Stimulated activated naive CD8-positive, alpha-beta T cell treated with anti-CD3 and anti-CD28 coated beads, Interleukin-15, Interleukin-2, amounts not matched to agents 100 ng/mL and 50 ng/mL, for 24 hours (primary cell): ENCODE results near the gene KDM4B.
"Not testable (repeated sequence)": the region's sequence is repeated elsewhere in the genome, so short reads cannot be mapped to it uniquely, and the experiment has no call there.

Experiments
- H3K27ac Mint-ChIP-seq: one replicate; pipeline ENCODE4 v1.8.0; 2021; ENCODE audit warnings: mild to moderate bottlenecking, mixed read lengths
- H3K27me3 Mint-ChIP-seq: one replicate; pipeline ENCODE4 v1.8.0; 2021; ENCODE audit warnings: mixed read lengths
- H3K36me3 Mint-ChIP-seq: one replicate; pipeline ENCODE4 v1.8.0; 2021; ENCODE audit warnings: low read depth, mixed read lengths
- H3K4me1 Mint-ChIP-seq: one replicate; pipeline ENCODE4 v1.8.0; 2021; ENCODE audit warnings: low read depth, mixed read lengths
- H3K4me3 Mint-ChIP-seq: one replicate; pipeline ENCODE4 v1.8.0; 2021; ENCODE audit warnings: mild to moderate bottlenecking, mixed read lengths
- H3K9me3 Mint-ChIP-seq: one replicate; pipeline ENCODE4 v1.8.0; 2021; ENCODE audit warnings: mixed read lengths

Gene KDM4B

DNA sequence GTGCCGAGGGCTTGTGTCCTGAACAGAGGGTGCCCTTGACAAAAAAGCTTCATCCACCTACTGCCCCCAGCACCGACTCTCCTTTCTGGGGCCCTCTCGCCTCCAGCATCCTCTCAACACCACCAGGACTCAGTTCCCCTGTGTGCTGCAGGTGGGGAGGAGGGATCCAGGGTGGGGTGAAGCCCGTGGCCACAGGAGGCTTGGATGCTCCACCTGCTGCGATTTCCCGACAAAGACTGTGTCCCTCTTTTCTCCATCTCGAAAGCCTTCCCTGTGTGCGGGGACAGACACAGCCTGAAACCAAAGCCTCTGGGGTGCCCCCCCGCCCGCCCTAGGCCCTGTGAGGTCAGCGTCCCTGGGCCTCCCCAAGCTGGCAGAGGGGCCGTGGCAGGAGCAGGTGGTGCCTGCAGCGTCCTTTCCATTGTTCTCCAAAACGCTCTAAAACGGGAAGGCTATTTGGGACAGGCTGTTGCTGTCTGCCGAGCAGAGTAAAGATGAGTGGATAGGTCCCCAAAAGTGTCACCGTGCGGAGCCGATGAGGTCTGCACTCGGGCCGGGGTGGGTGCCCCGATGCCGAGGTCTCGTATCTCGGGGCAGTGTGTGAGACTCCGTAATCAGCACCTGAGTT, 186.0 kb downstream of the KDM4B start:
- no peaks in the 10 kb centered on the region for H3K4me1 Mint-ChIP-seq
- H3K27me3 Mint-ChIP-seq: no peaks in the 10 kb centered on the region
- H3K36me3 Mint-ChIP-seq: no peaks in the 10 kb centered on the region
- no peaks in the 10 kb centered on the region for H3K9me3 Mint-ChIP-seq
- no peak overlapping the region for H3K27ac Mint-ChIP-seq
- no peak overlapping the region for H3K4me3 Mint-ChIP-seq

DNA sequence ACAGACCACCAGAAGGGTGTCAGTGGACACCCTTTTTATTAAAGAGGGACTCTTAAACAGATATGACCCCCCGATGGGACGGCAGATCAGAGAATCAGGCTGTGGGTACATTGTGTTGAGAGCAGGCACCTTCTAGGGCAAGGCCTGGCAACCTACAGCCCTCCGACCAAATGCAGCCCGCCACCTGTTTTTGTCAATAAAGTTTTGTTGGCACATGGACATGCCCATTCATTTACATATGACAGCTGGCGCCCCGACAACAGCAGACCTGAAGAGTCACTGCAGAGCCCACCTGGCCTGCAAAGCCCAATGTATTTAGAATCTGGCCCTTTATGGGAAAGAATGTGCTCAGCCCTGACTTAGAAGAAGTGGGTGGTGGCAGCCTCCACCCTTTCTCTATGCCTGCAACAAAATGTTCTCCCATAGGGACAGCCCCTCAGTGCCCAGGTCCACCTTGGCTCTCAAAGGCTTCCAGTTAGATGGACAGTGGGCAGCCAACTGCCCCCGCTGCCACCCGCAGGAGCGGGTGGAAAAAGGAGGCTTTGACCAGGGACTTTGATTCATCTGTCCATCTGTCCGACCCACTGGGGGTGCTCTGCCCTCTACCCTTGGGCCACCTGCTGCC, 186.8 kb downstream of the KDM4B start:
- Mint-ChIP-seq H3K4me3 (no peak overlapping the region), H3K27me3 (no peaks in the 10 kb centered on the region), H3K36me3 (no peaks in the 10 kb centered on the region), H3K9me3 (no peaks in the 10 kb centered on the region), H3K27ac (no peak overlapping the region), H3K4me1 (peaks cover 5% of the 10 kb centered on the region)

- H3K27me3 Mint-ChIP-seq: no peaks in the 10 kb centered on the region
- H3K27ac Mint-ChIP-seq: no peak overlapping the region
- peaks cover 5% of the 10 kb centered on the region for H3K4me1 Mint-ChIP-seq
Measured at GRCh38 chr19:5156231-5156986, 187.5 kb downstream of the KDM4B start.

GRCh38 chr19:5157186-5157585, 188.3 kb downstream of the KDM4B start:
- Mint-ChIP-seq H3K4me3 (no peak overlapping the region), H3K9me3 (no peaks in the 10 kb centered on the region), H3K36me3 (no peaks in the 10 kb centered on the region), H3K27me3 (no peaks in the 10 kb centered on the region), H3K27ac (no peak overlapping the region), H3K4me1 (peaks cover 5% of the 10 kb centered on the region)

More at GRCh38 chr19:5156231-5156986, 187.5 kb downstream of the KDM4B start:
- H3K36me3 Mint-ChIP-seq: no peaks in the 10 kb centered on the region
- H3K9me3 Mint-ChIP-seq: no peaks in the 10 kb centered on the region
- H3K4me3 Mint-ChIP-seq: no peak overlapping the region

- not testable (repeated sequence) for H3K4me3 Mint-ChIP-seq, H3K4me1 Mint-ChIP-seq, H3K36me3 Mint-ChIP-seq, H3K27me3 Mint-ChIP-seq, H3K9me3 Mint-ChIP-seq, H3K27ac Mint-ChIP-seq
Measured at GRCh38 chr19:5158549-5159134, 189.7 kb downstream of the KDM4B start.

DNA sequence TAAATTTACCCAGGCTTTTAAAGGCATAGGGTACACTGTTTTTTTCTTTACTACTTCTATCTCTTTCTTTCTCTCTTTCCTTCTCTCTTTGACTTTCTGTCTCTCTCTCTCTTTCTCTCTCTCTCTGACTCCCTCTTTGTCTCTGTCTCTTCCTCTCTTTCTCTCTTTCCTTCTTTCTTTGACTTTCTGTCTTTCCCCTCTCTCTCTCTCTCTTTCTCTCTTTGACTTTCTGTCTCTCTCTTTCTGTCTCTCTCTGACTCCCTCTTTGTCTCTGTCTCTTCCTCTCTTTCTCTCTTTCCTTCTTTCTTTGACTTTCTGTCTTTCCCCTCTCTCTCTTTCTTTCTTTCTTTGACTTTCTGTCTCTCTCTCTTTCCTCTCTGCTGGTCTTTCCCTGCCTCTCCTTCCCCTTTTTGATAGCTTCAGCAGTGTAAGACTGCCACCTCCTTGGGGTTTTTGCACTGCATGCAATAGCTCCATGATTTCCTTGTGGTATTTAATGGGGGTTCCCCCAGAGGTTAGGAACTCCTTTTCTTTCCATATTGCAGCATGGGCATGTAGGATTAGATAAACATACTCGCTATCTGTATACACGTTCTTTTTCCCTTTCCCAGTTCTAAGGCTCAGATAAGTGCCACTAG, 191.4 kb downstream of the KDM4B start:
- H3K4me1 Mint-ChIP-seq, H3K27me3 Mint-ChIP-seq, H3K27ac Mint-ChIP-seq, H3K36me3 Mint-ChIP-seq, H3K4me3 Mint-ChIP-seq, H3K9me3 Mint-ChIP-seq: not testable (repeated sequence)

- H3K27me3 Mint-ChIP-seq, H3K27ac Mint-ChIP-seq, H3K9me3 Mint-ChIP-seq, H3K4me1 Mint-ChIP-seq, H3K4me3 Mint-ChIP-seq, H3K36me3 Mint-ChIP-seq: not testable (repeated sequence)
Measured at GRCh38 chr19:5164845-5165696, 196.2 kb downstream of the KDM4B start.

DNA sequence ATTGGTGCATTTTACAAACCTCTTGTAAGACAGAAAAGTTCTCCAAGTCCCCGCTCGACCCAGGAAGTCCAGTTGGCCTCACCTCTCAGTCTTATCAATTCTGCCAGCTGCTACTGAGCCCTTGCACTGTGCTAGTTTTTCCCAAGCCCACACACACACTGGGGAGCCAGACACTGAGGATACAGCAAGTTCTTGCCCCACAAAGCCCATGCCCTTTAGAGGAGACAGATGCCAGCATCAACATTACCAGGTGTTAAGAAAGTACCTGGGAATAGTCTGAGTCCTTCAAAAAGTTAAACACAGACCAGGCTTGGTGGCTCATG, 196.7 kb downstream of the KDM4B start:
- Mint-ChIP-seq H3K27me3 (peaks cover 9% of the 10 kb centered on the region), H3K4me1 (no peaks in the 10 kb centered on the region), H3K36me3 (no peaks in the 10 kb centered on the region), H3K9me3 (no peaks in the 10 kb centered on the region), H3K27ac (no peak overlapping the region), H3K4me3 (no peak overlapping the region)

DNA sequence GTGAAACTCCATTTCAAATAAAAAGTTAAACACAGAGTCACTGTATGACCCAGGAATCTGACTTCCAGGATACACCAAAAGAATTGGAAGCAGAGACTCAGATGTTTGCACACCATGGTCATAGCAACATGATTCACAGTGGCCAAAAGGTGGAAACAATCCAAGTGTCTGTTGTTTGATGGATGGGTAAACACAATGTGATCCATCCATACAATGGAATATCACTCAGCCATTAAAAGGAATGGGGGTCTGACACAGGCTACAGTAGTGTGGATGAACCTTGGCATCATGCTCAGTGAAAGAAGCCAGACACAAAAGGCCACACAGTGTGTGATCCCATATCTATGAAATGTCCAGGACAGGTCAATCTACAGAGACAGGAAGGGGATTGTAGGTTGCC, 197.3 kb downstream of the KDM4B start:
- Mint-ChIP-seq H3K4me3 (no peak overlapping the region), H3K27me3 (peaks cover 9% of the 10 kb centered on the region), H3K9me3 (no peaks in the 10 kb centered on the region), H3K36me3 (no peaks in the 10 kb centered on the region), H3K4me1 (no peaks in the 10 kb centered on the region), H3K27ac (no peak overlapping the region)

- H3K4me1 Mint-ChIP-seq: peaks cover 5% of the 10 kb centered on the region
- H3K36me3 Mint-ChIP-seq: no peaks in the 10 kb centered on the region
- peaks cover 9% of the 10 kb centered on the region for H3K27me3 Mint-ChIP-seq
- no peak overlapping the region for H3K27ac Mint-ChIP-seq
- no peaks in the 10 kb centered on the region for H3K9me3 Mint-ChIP-seq
- H3K4me3 Mint-ChIP-seq: no peak overlapping the region
Measured at GRCh38 chr19:5170329-5170745, 201.4 kb downstream of the KDM4B start.

GRCh38 chr19:5171711-5172110, 202.8 kb downstream of the KDM4B start:
- Mint-ChIP-seq H3K9me3 (no peaks in the 10 kb centered on the region), H3K36me3 (no peaks in the 10 kb centered on the region), H3K27ac (no peak overlapping the region), H3K4me3 (no peak overlapping the region), H3K4me1 (peaks cover 7% of the 10 kb centered on the region), H3K27me3 (peaks cover 9% of the 10 kb centered on the region)

GRCh38 chr19:5172859-5173630, 204.1 kb downstream of the KDM4B start:
- peaks cover 9% of the 10 kb centered on the region for H3K27me3 Mint-ChIP-seq
- H3K9me3 Mint-ChIP-seq: no peaks in the 10 kb centered on the region
- peaks cover 8% of the 10 kb centered on the region for H3K4me1 Mint-ChIP-seq
- no peak overlapping the region for H3K27ac Mint-ChIP-seq
- no peaks in the 10 kb centered on the region for H3K36me3 Mint-ChIP-seq
- no peak overlapping the region for H3K4me3 Mint-ChIP-seq

DNA sequence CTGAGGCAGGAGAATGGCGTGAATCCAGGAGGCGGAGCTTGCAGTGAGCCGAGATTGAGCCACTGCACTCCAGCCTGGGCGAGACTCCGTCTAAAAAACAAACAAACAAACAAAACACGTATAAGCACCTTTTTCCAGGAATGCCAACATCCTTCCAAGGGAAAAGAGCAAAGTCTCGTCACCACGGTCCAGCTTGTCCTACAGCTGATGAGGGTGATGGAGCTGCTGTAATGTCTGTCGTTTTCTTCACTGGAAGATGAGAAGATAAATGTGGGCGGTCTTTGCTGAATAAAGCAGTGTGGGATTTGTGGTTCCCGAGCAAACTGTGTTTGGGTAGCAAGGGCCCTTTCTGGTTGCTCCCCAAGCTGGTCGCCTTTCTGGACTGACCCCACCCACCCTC, 205.1 kb downstream of the KDM4B start:
- H3K4me3 Mint-ChIP-seq: no peak overlapping the region
- H3K4me1 Mint-ChIP-seq: peaks cover 8% of the 10 kb centered on the region
- H3K36me3 Mint-ChIP-seq: no peaks in the 10 kb centered on the region
- H3K27me3 Mint-ChIP-seq: peaks cover 9% of the 10 kb centered on the region
- H3K9me3 Mint-ChIP-seq: no peaks in the 10 kb centered on the region
- no peak overlapping the region for H3K27ac Mint-ChIP-seq
